Hepatic stellate cell (primary cell): ENCODE results near the gene FANCC.

Experiments used
- DNase-seq: peaks from one replicate; pipeline ENCODE4 v3.0.0; 2011; ENCODE audit warnings: low spot score

The FANCC gene

GRCh38 chr9:95142728-95143127 lies 174.8 kb downstream of the FANCC start:
- no peak for DNase-seq

DNA sequence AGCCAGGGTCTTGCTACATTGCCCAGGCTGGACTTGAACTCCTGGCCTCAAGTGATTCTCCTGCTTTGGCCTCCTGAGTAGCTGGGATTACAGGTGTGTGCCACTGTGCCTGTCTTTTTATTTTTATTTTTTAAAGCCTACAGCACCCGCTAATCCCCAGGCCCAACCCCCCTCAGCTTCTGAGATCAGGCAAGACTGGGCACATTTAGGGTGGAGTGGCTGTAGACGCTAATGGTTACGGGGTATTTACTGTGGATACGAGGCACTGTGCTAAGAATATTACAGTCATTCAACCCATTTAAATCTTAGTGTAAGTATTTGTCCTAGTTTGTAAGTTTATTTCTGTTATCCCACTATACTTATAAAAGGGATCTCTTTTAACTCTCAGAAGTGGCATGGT lies 175.2 kb downstream of the FANCC start:
- DNase-seq: no peak

- no peak for DNase-seq
Measured at GRCh38 chr9:95140821-95141220, 176.7 kb downstream of the FANCC start.

GRCh38 chr9:95139126-95139525 lies 178.4 kb downstream of the FANCC start:
- no peak for DNase-seq

- no peak for DNase-seq
Measured at GRCh38 chr9:95138474-95138873, 179.0 kb downstream of the FANCC start.

DNA sequence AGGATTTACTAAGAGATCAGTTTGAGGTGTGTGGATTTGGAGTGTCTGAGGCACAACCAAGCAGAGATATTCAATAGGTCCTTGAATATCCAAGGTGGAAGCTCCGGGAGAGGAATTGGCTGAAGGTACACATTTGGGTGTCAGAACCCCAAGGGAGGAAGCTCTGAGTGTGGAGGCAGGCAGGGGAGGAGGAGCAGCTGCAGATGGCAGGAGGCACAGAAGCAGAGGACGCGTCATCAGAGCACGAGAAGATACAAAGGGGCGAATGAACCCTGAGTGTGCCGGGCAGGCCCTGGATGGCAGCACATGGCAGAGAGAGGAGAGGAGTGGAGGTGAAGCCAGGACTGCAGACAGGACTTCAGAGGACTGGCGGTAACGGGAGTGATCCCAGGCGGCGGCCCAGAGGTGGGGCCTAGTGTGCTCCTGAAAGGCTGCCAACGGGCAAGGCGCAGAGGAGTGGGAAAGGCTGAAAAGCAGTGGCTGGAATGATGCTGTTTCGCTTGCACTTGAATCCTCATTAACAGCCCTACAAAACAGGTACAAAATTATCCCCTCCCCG lies 179.8 kb downstream of the FANCC start:
- no peak for DNase-seq

- no peak for DNase-seq
Measured at GRCh38 chr9:95135756-95136155, 181.8 kb downstream of the FANCC start.

DNA sequence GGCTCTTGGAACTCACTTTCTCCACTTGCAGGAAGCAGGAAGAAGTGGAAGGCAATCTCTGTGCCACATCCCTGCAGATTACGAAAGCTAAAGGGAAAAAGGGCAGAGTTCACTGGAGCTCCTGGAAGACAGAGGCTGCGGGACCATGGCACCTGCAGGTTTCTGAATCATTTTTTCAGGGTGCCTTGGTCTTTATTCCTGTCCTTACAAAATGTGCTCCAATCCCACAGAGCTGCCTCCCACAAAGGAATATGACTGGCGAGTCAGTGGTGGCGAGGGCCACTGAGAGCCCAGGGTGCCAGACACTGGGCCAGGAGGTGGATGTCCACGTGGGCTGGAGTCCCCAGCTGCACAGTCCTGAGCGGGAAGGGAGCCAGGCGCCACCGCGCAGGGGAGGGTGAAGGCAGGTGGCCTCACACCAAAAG lies 183.0 kb downstream of the FANCC start:
- no peak for DNase-seq

DNA sequence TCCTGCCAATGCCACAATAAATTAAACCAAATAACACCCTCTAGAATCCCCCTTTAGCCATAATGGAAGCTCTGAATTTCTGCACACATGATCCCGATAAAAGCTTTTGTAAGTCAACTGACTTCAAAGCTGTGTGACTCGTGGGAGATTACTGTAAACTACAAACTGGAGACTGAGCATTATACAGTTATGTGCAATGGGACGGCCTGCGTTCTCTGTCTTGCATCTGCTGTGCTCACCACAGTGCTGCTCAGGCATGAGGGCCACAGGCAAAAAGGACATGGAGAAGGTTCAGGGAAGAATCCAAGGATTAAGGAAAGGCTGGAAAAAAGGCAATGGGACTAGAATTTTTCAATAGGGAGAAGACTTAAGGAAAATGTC lies 184.2 kb downstream of the FANCC start:
- no peak for DNase-seq

GRCh38 chr9:95132366-95133324 lies 184.9 kb downstream of the FANCC start:
- no peak for DNase-seq

DNA sequence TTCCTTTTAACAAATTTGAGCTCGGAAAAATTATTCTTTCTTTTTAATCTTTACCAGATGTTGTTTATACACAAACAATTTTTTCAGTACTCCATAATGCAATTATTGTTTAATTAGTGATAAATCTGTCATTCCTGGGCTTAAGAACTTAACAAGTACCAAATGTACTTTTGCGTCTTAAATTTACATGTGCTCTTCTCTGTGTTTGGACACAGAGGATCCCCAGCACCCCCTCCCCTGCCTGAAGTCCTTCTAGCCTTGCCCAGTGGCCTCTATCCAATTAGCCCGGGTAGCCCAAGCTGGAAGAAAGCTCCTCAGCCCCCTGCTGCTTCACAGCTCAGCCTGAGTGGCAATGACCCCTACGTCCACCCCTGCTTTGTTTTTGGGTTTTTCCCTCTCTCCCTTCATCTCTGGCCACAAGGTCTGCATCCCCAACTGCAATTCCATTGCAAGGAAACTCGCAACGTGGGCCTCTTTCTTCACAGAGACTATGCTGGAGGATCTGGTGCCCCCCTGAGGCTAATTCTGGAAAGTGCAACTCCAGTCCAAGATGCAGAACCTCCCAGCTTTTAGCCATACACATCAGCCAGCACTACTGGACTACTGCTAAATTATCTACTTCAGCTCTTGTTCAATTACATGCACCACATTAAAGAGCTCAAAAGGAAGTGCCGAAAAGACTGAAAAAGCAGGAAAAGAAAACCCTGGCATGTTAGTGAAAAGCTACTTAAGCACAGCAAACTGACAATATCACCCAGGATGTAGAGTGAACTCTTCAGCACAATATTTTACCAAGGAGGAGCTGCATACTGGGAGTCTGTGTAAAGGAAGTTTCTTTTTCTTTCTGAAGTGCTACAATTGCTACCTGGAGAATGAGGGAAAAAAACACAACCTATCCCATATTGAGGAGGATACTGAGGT lies 186.2 kb downstream of the FANCC start:
- DNase-seq: peak; percentile 80

DNA sequence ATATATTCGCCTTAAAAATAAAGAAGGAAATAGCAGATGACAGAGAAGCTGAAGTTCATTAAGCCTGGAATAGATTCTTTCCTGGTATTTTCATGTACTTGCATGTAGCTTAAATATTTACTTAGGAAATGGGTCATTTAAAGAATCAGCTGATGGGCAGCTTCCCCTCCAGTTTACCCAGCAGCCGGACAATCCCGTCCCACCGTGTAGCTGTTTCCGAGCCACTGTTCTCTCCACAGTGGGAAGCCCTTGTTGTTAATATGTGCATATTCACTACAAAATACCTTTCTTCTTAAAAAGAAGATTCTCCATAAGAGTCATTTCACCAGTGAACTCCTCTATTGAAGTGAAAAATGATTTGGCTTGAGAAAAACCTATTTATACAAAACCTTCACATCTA lies 187.0 kb downstream of the FANCC start:
- DNase-seq: no peak

DNA sequence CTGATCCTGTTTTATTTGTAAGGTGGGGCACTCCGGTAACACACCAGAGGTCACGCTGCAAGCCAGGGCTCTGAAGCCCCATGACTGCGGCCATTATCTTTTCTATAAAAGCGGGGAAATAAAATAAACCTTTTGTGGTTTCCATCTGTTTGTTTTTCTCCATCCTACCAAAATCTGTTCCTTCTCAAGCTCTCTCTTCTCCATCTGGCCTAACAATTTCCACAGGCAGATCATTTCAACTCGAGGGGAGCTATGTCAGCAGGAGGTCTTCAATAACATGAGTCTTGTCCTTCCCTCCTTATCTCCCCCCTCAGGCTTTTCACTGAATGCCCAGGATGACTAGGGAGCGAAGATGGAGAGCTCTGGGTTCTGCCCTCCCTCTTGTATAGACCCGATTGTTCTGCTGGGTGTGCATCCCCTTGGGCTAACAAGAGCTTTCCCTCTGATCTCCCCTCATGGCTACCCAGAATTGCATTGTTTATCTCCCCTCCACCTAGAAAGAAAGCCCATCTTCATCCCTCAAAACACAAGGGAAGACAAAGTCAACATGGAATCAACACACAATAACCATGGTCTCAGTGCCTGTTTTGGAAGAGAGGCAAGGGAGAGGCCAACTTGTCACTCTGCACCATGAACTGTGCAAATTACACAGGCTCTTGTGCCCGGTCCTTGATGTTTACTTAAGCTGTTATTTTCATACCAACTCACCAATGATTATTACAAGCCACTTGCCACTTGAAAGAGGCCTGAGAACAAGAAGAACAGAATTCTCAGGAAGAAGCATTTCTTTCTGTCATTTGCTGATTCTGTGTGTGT lies 187.8 kb downstream of the FANCC start:
- no peak for DNase-seq

GRCh38 chr9:95128177-95128524 lies 189.4 kb downstream of the FANCC start:
- DNase-seq: no peak

GRCh38 chr9:95127249-95128176 lies 190.0 kb downstream of the FANCC start:
- DNase-seq: peak; percentile 88

DNA sequence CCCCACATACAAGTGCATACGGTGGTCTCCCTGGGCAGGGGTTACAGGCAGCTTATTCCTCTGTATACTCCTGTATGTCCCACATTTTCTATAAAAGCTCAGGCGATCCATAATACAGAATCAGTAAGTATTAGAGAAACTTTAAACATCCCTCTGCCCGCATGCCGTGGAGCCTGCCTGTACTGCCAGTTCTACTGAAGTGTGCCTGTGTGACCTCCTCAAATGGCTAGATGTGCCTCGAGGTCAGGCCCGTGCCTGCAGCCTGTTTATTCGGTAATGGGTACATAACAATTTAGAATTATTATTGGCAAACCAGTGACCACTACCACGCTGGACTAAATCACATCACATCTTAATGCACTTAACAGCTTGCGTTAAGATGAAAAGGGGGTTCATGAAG lies 190.8 kb downstream of the FANCC start:
- DNase-seq: no peak

DNA sequence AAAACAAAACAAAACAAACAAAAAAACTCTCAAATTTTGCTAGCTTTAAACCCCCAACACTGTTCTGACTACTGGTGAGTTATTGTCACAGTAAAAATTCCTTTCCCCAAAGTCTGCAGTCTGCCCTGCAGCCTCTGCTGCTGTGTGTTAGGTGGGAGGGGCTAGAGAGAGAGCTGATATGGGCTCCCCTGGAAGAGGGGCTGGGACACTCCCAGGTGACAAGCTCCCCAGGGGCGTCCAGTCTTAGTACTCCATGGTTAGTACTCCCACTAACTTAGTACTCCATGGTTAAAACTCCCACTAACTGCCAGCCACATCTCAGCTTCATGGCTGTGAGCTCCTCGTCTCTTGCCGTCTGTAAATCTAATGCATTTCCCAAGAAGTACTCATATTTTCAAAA lies 191.9 kb downstream of the FANCC start:
- no peak for DNase-seq

- DNase-seq: no peak
Measured at GRCh38 chr9:95124582-95125367, 192.7 kb downstream of the FANCC start.

DNA sequence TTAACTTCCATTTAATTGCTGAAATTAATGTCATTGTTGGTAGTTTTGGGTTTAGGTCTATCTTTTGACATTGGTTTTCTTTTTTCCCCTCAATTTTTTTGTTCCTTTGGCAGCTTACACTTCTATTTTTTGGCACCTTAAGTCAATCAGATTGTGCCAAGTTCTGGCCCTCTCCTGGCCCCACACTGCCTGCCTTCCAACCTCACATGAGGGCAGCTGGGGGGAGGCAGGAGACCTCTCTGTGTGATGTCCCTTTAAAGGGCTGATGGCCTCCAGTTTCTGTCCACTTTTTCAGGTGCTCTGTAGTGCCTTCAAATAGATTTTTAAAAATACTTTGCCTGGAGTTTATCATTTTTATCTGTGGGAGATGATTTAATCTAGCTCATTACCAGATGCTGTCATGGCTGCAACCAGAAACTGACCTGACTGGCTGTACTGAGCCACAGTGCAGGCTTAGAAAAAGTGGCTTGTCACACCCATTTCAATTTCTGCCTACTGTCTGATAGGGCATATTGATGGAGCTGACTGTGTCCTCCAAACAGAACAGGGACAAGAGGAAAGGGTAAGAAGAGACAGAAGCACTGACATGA lies 196.6 kb downstream of the FANCC start:
- DNase-seq: no peak
